ENCODE results near the gene LMBR1. TPM values are rescaled to one million over a fixed set of nuclear protein-coding genes. Genes with fewer than 3 reads are reported as not detected.

The LMBR1 gene
- total and polyA plus RNA-seq, 2 of the 13 experiments (the other 11 are each of a cell fraction or from before 2014, with no cell fraction given) = 20.9 to 39.6 TPM

DNA sequence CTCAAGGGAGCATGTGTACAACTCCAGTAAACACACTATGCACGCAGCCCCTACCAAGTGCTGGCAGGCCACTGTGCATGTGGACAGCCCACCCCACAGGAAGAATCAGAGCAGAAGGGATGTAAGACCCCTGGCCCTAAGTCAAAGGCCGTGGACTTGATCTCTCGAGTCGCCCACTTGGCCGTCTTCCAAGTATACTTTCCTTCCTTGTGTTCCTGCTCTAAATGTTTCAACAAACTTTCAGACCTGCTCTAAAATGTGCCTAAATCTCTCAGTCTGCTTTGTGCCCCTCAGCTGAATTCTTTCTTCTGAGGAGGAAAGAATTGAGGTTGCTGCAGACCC, 35.4 kb upstream of the LMBR1 start:
- no peak overlapping the region for H3K4me2 ChIP-seq (ENCODE audit: low read depth, low read length)
- H3K27me3 ChIP-seq (ENCODE audit: control insufficient read depth in 1 of 2, insufficient read depth in 2 of 2, low read length in 2 of 2) = peaks cover 0 to 35% of the 10 kb centered on the region in 2 experiments; a peak in 3 of 5 replicates
- TF ChIP-seq, protein P1, sequence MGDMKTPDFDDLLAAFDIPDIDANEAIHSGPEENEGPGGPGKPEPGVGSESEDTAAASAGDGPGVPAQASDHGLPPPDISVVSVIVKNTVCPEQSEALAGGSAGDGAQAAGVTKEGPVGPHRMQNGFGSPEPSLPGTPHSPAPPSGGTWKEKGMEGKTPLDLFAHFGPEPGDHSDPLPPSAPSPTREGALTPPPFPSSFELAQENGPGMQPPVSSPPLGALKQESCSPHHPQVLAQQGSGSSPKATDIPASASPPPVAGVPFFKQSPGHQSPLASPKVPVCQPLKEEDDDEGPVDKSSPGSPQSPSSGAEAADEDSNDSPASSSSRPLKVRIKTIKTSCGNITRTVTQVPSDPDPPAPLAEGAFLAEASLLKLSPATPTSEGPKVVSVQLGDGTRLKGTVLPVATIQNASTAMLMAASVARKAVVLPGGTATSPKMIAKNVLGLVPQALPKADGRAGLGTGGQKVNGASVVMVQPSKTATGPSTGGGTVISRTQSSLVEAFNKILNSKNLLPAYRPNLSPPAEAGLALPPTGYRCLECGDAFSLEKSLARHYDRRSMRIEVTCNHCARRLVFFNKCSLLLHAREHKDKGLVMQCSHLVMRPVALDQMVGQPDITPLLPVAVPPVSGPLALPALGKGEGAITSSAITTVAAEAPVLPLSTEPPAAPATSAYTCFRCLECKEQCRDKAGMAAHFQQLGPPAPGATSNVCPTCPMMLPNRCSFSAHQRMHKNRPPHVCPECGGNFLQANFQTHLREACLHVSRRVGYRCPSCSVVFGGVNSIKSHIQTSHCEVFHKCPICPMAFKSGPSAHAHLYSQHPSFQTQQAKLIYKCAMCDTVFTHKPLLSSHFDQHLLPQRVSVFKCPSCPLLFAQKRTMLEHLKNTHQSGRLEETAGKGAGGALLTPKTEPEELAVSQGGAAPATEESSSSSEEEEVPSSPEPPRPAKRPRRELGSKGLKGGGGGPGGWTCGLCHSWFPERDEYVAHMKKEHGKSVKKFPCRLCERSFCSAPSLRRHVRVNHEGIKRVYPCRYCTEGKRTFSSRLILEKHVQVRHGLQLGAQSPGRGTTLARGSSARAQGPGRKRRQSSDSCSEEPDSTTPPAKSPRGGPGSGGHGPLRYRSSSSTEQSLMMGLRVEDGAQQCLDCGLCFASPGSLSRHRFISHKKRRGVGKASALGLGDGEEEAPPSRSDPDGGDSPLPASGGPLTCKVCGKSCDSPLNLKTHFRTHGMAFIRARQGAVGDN (CRISPR knock-in tag; IDR thresholded peaks at IDR 0.05) = no peak
- TF ChIP-seq ZNF629 (CRISPR knock-in tag; conservative IDR thresholded peaks at IDR 0.05) = no peak
- no peak for TF ChIP-seq GATAD1 (CRISPR knock-in tag; IDR thresholded peaks at IDR 0.05)
- no peak for TF ChIP-seq MTA3 (CRISPR knock-in tag; IDR thresholded peaks at IDR 0.05)
- TF ChIP-seq ZNF230 (CRISPR knock-in tag; IDR thresholded peaks at IDR 0.05) = no peak
- no peak for TF ChIP-seq ZSCAN20 (CRISPR knock-in tag; IDR thresholded peaks at IDR 0.05; ENCODE audit: borderline replicate concordance)
- no peak for TF ChIP-seq ZMAT3 (CRISPR knock-in tag; conservative IDR thresholded peaks at IDR 0.05)
- no peak for TF ChIP-seq KMT2B (CRISPR knock-in tag; IDR thresholded peaks at IDR 0.05)
- no peak for TF ChIP-seq MEIS2 (CRISPR knock-in tag; IDR thresholded peaks at IDR 0.05)
- no peak for TF ChIP-seq ZNF7 (CRISPR knock-in tag; IDR thresholded peaks at IDR 0.05)
- no peak for TF ChIP-seq ELF4 (CRISPR knock-in tag; IDR thresholded peaks at IDR 0.05; ENCODE audit: borderline replicate concordance)
- H3K79me2 ChIP-seq (ENCODE audit: insufficient read depth, low read length) = no peaks in the 10 kb centered on the region
- BruUV-seq (replicated peaks) = no TSS peak
- H3K4me1 ChIP-seq (ENCODE audit: insufficient read depth, low read length) = peaks cover 6% of the 10 kb centered on the region
- H3K9me3 ChIP-seq (ENCODE audit: low read length) = no peaks in the 10 kb centered on the region
- FAIRE-seq = no peak
- WGBS (ENCODE audit: low lambda C conversion rate) = 2% methylated on average over 4 of the region's 5 CpGs
- no peaks in the 10 kb centered on the region for H4K20me1 ChIP-seq (ENCODE audit: insufficient read depth, low read length)
- ChIA-PET CTCF (ENCODE audit: low intra/inter-chr PET ratio, low total read pairs) (no interaction called here), POLR2A (no interaction called here)
- DNase-seq (ENCODE audit: low spot score) = no peak
- no peak overlapping the region for H2AFZ ChIP-seq (ENCODE audit: low read length)
- H3K27ac ChIP-seq (ENCODE audit: extremely low read length, insufficient read depth, low read length) = no peak overlapping the region
- no peak overlapping the region for H3K4me3 ChIP-seq (replicated peaks in 1 of 3; ENCODE audit: insufficient read depth in 1 of 3, low read depth in 2 of 3, low read length in 3 of 3)
- in situ Hi-C loops (cut with HindIII; ENCODE audit: extremely low pct_ligation_motif_present, low pct_unique_long_range_greater_than_20kb) = no loop called here
- intact Hi-C loops (cut with micrococcal nuclease; ENCODE audit: unreplicated experiment) = no loop called here
- no peak for ATAC-seq
- no peaks in the 10 kb centered on the region for H3K36me3 ChIP-seq (replicated peaks in 1 of 2; ENCODE audit: control insufficient read depth in 1 of 2, insufficient read depth in 2 of 2, low read length in 2 of 2)
- no peak overlapping the region for H3K9ac ChIP-seq (ENCODE audit: insufficient read depth, low read depth, low read length)

All from HepG2 (cell line).